ENCODE measurements around the gene ZNF491.
"Not testable (repeated sequence)": the region's sequence is repeated elsewhere in the genome, so short reads cannot be mapped to it uniquely, and the experiment has no call there.

Gene ZNF491

DNA sequence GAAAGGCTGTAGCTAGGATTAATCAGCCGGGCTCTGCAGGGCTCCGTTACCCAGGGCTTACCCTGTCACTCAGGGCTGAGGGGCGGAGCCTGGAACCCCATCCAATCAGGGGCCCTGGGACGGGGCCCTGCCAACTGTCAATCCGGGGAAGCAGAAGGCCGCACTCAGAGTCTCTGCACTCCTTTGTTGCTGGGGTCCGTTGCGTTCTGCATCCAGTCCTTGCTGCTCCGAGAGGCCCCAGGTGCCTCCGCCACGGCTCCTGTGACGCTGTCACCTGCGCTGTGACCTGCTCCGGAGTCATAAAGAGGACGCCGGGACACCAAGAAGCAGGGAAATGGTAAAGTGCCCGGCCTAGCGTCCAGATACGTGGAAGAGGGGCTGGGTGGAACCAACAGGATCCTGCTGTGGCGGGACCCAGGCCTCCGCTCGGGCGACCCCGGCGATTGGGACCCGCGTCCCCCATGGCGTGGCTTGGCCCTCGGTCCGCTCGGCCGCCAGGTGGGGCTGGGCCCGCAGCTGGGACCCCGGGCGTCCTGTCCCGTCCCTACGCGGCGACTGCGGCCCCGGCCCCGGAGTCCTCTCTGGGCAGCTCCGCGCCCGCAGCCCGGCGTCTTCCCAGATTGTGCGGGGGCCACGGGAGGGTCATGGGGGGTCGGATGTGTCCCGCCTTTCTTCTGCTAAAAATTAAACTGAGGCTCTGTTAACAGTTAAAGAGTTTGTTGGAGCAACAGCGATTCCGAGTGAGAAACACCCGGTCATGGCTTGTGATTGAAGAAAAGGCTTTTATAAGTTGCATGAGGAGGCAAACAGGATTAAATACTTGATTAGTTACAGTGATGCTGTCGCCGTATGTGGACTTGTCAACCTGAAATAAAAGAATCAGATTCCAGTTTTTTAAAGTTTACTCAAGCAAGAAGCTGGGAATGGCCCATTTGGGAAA, at the start of gene ZNF491:
Gene ZNF491 (plus strand): TSS at position 133 of the 940 bp plus-strand sequence. CDS start 7,431 bp downstream, outside the sequence.
- peak; percentile 84 for DNase-seq

DNA sequence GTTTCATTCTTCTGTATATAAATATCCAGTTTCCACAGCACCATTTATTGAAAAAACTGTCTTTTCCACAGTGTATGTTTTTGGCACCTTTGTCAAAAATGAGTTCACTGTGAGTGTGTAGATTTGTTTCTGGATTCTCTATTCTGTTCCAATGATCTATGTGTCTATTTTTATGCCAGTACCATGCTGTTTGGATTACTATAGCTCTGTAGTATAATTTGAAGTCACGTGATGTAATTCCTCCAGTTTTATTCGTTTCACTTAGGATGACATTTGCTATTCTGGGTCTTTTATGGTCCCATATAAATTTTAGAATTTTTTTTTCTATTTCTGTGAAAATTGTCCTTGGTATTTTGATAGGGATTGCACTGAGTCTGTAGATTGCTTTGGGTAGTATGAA, 48.6 kb upstream of the ZNF491 start:
- no peak for DNase-seq

DNA sequence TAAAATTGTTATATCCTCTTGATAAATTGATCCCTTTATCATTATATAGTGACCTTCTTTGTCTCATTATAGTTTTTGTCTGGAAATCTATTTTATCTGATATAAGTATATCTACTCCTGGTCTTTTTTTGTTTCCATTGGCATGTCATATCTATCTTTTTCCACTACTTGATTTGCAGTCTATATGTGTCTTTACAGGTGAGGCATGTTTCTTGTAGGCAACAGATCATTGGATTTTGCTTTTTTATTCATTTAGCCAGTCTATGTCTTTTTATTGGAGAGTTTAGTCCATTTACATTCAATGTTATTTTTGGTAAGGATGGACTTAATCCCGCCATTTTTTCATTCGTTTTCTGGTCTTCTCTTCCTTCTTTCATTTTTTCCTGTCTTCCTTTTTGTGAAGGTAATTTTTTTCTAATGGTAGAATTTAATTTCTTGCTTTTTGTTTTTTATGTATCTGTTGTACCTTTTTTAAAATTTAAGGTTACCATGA, 46.0 kb upstream of the ZNF491 start:
- DNase-seq = no peak

DNA sequence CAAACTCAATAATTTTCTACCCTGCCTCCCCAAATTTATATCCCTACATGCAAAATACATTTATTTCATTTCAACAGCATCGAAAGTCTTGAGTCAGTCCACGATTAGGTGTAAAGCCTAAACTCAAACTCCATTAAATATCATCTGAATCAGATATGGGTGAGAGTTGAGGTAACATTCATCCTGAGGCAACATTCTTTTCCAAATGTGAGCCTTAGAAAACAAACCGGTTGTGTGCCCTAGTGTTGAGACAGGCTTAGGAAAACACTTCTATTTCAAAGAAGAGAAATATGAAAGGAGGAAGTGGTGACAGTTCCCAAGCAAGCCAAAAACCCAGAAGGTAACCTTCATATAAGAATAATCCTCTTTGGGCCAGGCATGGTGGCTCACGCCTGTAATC, 43.7 kb upstream of the ZNF491 start:
- no peak for DNase-seq

DNA sequence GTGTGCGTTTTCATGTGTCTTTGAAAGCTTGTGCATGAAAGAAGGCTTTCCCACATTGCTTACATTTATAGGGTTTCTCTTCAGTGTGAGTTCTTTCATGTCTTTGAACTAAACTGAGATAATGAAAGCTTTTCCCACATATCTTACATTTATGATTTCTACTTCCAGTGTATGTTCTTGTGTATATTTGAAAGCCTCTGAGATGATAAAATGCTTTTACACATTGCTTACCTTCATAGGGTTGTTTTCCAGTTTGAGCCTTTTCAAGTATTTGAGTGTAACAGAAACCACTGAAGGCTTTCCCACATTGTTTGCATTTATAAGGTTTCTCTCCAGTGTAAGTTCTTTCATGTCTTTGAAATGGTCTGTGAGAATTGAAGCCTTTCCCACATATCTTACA, 41.4 kb upstream of the ZNF491 start:
- no peak for DNase-seq

DNA sequence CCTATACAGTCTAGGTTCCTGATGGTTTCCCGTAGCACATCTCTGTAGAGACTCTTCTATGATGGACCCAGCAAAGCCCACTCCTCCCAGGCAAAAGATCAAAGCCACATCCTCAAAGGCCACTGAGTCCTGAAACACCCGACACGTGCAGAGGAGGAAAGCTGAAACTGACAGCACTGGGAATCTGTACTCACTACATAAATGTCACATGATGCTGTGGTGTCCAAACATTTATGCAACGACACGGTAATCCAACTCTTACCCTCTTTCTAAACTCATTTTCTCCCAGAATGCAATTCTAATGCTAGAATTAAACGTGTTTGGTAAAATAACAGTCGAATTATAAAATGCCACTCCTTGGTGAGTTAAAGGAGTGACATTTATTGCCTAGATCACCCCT, 38.5 kb upstream of the ZNF491 start:
- DNase-seq = no peak

DNA sequence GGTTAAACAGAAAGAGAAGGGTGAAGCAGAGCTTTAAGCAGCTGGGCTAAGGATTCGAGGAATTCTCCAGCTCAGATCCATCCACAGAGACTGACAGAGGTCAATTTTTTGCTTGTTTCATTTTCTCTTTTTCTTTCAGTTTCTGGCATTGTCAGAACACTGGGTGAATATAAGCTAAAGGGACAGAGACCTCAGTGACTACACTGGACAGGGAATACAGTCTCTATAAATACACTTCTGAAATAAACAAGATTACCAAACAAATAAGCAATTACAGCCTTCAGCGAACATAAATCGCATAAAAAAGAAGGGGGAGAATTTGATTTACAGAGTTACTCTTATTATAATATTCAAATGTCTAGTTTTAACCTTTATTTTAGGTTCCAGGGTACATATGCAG, 35.2 kb upstream of the ZNF491 start:
- DNase-seq = no peak

DNA sequence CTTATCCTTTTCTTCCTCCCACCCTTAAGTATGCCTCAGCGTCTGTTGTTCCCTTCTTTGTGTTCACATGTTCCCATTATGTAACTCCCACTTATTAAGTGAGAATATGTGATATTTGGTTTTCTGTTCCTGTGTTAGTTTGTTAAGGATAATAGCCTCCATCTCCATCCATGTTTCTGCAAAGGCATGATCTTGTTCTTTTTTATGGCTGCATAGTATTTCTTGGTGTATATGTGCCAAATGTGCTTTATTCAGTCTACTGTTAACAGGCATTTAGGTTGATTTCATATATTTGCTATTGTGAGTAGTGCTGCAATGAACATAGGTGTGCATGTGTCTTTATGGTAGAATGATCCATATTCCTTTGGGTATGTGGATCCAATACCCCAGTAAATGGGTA, 34.7 kb upstream of the ZNF491 start:
- DNase-seq = no peak

DNA sequence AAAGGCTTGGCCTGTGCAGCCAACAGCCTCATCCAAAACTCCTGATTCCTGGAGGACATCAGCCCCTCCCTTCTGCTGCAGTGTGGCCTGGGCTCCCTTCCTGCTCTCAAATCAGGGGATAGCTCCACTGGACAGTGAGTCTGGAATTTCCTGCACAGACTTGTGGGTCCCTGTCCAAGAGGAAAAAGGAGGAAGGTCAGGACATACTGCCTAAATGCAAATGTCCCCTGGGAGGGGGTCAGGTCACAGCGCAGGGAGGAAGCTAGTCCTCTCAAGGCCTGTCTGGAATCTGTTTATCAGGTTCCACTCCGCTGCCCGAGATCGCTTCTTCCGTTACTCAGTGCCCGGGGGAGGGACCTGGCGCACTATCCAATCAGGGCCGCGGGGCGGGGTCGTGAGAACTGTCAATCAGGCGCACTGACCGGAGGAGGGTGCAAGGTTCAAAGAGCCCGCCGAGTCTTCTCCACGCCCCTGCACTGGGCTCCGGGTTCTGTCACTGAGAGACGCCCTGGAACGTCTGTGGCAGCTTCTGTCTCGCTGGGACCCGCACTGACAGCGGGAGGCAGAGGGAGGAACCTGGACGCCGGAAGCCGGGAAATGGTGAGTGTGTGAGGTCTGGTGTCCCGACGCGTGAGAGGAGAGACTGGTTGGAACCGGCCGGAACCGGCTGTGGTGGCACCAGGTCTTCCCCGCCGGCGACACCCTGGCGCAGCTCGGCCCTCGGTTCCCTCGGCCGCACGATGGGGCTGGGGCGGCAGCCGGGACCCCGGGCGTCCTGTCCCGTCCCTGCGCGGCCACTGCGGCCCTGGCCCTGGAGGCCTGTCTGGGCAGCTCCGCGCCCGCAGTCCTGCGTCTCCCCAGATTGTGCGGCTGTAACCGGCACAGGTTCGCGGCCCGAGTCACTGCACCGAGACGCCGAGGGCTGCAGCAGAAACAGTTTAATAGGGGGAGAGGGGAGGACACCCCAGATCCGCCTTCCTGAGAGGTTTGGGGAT, 31.4 kb upstream of the ZNF491 start, which contains the start of gene ZNF441:
Gene ZNF441 (plus strand): TSS at position 404 of the 995 bp plus-strand sequence. CDS start 194 bp downstream, at position 598.
- DNase-seq = peak; percentile 93

DNA sequence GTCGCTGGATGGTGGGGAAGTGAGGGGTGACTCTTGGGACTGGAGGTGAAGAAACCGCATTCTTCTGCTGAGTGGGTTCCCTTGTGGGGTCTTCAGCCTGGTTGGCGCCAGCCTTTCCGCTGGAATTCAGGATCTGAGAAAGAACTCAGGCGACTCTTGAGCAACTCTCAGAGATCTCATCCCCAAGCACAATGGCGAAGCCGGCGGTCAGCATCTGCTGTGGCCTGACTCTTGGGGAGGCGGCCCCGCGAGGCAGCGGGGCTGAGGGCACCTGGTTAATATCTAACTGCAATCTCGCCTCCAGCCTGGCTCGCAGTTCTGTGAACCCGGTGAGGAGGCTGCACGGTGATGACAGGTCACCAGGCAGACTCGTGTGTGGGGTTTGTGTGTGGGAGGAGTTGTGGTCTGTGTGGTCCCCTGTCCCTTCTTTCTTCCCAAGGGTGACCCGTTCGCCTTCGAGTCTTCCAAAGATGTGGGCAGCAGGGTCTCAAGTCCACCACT, 30.6 kb upstream of the ZNF491 start:
- DNase-seq = peak; percentile 12

DNA sequence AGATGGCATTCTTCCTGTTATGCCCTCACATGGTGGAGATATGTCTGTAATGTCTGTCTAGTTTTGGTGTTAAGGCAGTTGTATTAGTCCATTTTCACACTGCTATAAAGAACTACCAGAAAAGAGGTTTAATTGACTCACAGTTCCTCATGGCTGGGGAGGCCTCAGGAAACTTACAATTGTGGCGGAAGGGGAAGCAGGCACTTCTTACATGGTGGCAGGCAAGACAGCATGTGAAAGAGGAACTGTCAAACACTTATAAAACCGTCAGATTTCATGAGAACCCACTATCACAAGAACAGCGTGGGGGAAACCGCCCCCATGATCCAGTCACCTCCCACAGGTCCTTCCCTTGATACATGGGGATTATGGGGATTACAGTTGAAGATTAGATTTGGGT, 28.3 kb upstream of the ZNF491 start:
- no peak for DNase-seq

DNA sequence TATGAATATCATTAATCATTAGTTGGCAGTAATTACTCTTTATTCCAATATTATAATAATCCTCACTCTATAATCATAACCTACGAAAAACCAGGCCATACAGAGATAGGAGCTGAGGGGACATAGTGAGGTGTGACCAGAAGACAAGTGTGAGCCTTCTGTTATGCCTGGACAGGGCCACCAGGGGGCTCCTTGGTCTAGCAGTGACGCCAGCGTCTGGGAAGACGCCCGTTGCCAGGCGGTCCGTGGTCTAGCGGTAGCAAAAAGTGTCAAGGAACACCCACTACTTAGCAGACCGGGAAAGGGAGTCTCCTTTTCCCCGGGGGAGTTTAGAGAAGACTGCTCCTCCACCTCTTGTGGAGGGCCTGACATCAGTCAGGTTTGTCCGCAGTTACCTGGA, 26.8 kb upstream of the ZNF491 start:
- not testable (repeated sequence) for DNase-seq

DNA sequence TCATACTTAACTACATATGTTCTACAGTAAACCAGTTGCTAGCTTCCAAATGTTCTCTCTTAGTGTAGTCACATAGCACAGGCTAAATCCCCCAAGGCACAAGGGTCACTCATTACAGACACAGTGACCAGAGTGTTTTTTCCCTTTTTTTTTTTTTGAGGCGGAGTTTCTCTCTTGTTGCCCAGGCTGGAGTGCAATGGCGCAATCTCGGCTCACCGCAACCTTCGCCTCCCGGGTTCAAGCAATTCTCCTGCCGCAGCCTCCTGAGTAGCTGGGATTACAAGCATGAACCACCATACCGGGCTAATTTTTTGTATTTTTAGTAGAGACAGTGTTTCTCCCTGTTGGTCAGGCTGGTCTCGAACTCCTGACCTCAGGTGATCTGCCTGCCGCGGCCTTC, 21.7 kb upstream of the ZNF491 start:
- not testable (repeated sequence) for DNase-seq

DNA sequence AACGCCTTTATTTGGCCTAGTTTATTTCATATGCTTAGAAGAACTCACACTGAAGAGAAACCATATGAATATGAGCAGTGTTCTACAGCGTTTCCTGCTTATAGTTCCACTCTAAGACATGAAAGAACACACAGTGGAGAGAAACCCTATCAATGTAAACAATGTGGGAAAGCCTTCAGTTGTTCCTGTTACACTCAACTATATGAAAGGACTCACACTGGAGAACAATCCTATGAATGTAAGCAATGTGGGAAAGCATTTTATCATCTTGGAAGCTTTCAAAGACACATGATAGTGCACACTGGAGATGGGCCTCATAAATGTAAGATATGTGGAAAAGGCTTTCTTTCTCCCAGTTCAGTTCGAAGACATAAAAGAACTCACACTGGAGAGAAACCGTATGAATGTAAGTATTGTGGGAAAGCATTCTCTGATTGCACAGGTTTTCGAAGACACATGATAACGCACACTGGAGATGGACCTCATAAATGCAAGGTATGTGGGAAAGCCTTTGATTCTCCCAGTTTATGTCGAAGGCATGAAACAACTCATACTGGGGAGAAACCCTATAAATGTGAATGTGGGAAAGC, 17.8 kb upstream of the ZNF491 start:
- DNase-seq = no peak

DNA sequence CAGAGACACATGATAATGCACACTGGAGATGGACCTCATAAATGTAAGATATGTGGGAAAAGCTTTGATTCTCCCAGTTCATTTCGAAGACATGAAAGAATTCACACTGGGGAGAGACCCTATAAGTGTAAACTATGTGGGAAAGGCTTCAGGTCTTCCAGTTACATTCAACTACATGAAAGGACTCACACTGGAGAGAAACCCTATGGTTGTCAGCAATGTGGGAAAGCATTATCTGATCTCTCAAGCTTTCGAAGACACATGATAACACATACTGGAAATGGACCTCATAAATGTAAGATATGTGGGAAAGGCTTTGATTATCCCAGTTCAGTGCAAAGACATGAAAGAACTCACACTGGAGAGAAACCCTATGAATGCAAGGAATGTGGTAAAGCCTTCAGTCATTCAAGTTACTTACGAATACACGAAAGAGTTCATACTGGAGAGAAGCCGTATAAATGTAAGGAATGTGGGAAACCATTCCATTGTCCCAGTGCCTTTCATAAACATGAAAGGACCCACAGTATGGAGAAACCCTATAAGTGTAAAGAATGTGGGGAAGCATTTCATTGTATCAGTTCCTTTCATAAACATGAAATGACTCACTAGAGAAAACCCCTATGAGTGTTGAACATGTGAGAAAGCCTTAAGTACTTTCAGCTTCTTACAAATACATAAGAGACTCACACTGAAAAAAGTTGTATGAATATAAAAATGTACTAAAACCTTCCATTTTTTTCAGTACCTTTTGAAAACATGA, 16.8 kb upstream of the ZNF491 start:
- DNase-seq = no peak

DNA sequence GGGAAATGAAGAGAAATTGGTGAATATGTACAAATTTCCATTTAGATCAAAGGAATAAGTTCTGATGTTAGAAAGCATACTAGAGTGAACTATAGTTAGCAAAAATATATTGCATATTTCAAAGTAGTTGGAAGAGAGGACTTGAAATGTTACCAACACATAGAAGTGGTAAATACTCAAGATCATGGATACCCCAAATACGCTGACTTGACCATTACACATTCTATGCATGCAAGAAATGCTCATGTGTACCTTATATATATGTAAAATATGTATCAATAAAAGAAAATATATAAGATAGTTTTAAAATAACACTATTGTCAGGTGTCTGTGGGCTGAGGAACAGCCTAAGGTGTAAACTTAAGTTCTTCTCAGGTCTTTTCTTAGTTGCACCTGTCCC, 14.6 kb upstream of the ZNF491 start:
- no peak for DNase-seq

DNA sequence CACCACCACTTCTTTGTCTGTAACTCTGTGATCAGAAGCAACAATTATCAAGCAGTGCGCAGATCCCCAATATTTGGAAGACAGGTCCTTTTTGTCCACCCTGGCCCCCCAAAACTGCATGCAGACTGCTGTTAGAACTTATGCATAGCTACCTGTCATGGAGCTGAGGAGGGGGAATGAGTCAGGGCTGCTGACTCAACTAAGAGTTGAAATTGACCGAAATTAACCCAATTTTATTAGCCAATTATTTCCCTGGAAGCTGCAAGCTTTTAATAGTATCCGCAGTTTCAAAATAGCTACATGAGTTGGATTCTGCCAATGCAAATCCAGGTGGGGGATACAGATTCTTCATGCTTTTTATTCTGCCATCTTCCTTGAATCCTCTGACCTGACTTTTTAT, 14.0 kb upstream of the ZNF491 start:
- no peak for DNase-seq

DNA sequence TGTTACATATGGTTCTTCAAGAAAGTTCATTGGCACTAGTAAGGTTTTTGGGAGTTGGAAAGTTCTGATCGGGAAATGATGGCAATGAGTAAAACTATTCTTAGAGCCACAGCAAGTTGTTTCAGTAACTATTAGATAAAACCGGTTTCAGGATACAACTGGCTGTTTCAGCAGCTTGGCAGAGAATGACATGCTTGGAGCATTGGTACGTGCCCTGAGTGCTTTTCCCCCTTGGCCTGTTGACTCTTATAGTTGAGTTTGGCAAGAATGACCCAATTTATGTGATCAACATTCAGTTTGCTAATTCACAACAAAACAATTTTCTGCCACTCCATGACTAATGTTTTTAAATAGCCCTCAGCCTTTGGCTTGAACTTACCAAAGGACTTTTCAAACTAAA, 10.8 kb upstream of the ZNF491 start:
- DNase-seq = no peak

DNA sequence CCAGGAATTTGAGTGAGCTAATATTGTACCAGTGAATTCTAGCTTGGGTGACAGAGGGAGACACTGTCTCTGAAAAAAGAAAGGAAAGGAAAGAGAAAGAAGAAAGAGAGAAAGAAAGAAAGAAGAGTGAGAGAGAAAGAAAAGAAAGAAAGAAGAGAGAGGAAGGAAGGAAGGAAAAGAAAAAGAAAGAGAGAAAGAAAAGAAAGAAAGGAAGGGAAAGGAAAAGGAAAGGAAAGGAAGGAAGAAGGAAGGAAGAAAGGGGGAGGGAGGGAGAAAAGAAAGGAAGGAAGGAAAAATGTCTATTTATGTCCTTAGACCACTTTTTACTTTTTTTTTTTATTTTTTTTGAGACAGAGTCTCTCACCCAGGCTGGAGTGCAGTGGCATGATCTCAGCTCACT, 5.4 kb upstream of the ZNF491 start:
- no peak for DNase-seq

DNA sequence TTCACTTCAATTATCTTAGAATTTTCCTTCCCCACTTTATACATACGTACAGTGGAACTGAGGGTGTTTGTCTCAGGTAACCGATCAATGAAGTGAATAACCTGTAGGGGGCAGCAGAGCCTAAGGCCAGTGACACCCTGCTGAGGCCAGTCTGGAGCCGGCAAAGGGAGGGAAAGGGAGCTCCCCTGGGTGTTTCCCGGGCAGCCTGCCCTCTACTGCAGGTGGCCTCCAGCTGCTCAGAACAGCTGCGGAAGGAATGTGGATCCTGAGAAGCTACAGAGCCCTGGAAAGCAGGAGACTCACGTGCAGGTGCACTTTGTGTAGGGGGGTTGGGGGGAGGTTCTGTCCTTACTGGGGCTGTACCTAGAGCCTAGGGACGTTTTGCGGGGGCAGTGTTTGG, 832 bp upstream of the ZNF491 start:
- DNase-seq = peak; percentile 86

DNA sequence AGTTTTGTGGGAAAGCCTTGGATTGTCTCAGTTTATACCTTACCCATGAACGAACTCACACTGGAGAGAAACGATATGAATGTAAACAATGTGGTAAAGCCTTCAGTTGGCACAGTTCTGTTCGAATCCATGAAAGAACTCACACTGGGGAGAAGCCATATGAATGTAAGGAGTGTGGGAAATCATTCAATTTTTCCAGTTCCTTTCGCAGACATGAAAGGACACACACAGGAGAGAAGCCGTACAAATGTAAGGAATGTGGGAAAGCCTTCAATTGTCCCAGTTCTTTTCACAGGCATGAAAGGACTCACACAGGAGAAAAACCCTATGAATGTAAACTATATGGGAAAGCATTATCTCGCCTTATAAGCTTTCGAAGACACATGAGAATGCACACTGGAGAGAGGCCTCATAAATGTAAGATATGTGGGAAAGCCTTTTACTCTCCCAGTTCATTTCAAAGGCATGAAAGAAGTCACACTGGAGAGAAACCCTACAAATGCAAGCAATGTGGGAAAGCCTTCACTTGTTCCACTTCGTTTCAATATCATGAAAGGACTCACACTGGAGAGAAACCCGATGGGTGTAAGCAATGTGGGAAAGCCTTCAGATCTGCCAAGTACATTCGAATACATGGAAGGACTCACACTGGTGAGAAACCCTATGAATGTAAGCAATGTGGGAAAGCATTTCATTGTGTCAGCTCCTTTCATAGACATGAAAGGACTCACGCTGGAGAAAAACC, 8.2 kb downstream of the ZNF491 start:
- DNase-seq = no peak

All from CD4-positive, alpha-beta T cell treated with Interleukin-12 subunit alpha and Interleukin-12 subunit beta, for 1 hour (primary cell).